Panc1 (cell line): ENCODE results near the gene FPR2.

ENCODE experiments used
- CTCF ChIP-seq: fragments of 450-650 bp; IDR thresholded peaks from 2 replicates; pipeline ENCODE4 v1.5.1; 2017; ENCODE audit warnings: mild to moderate bottlenecking
- SIN3A ChIP-seq: IDR thresholded peaks from 2 replicates; pipeline ENCODE4 v1.6.1; 2012; ENCODE audit warnings: low read depth, mild to moderate bottlenecking, low read length, moderate library complexity, borderline replicate concordance; ENCODE audit not compliant: insufficient read depth

- TF ChIP-seq CTCF: no peak
- no peak for TF ChIP-seq SIN3A
These were observed 27.0 kb upstream of the FPR2 start for GRCh38 chr19:51733742-51734522.
